HepG2 (cell line): ENCODE data around the gene ITPK1. TPM values are rescaled to one million over a fixed set of nuclear protein-coding genes. Genes with fewer than 3 reads are reported as not detected.
A peak's percentile ranks its signal among the peaks of the same experiment; 100 is the strongest.

Experiments used
- CBX5 ChIP-seq: sonication (generic); formaldehyde crosslinking; IDR thresholded peaks from 2 replicates; pipeline ENCODE4 v1.4.0; 2020; ENCODE audit warnings: missing genetic modification reagents, borderline replicate concordance
- CCAR2 ChIP-seq: fragments of 200-400 bp; formaldehyde crosslinking; optimal IDR thresholded peaks from 2 replicates; pipeline ENCODE3; 2018; ENCODE audit warnings: low read depth, mild to moderate bottlenecking, low read length, moderate library complexity
- E2F1 ChIP-seq: sonication (generic); formaldehyde crosslinking; IDR thresholded peaks from 2 replicates; pipeline ENCODE4 v1.5.0; 2020; ENCODE audit warnings: missing genetic modification reagents
- HES4 ChIP-seq: sonication (generic); formaldehyde crosslinking; IDR thresholded peaks from 2 replicates; pipeline ENCODE4 v1.9.0; 2021; ENCODE audit warnings: mild to moderate bottlenecking, missing genetic modification reagents, borderline replicate concordance
- HMGXB3 ChIP-seq: sonication (generic); formaldehyde crosslinking; IDR thresholded peaks from 2 replicates; pipeline ENCODE4 v1.4.0; 2020; ENCODE audit warnings: missing genetic modification reagents, borderline replicate concordance
- HOMEZ ChIP-seq: IDR thresholded peaks from 2 replicates; pipeline ENCODE4 v1.6.1; 2016; ENCODE audit warnings: low read depth
- KDM1A ChIP-seq: IDR thresholded peaks from 2 replicates; pipeline ENCODE4 v1.6.1; 2016; ENCODE audit warnings: missing compliant biosample characterization
- RFXAP ChIP-seq: sonication (generic); formaldehyde crosslinking; IDR thresholded peaks from 2 replicates; pipeline ENCODE4 v1.4.0; 2020; ENCODE audit warnings: missing genetic modification reagents, borderline replicate concordance
- TARDBP ChIP-seq: sonication (generic); formaldehyde crosslinking; IDR thresholded peaks from 2 replicates; pipeline ENCODE4 v1.8.0; 2022; ENCODE audit warnings: mild to moderate bottlenecking, missing genetic modification reagents
- TIGD3 ChIP-seq: sonication (generic); formaldehyde crosslinking; IDR thresholded peaks from 2 replicates; pipeline ENCODE4 v1.5.1; 2020; ENCODE audit warnings: mild to moderate bottlenecking, missing genetic modification reagents, borderline replicate concordance
- TP53 ChIP-seq: sonication (generic); formaldehyde crosslinking; conservative IDR thresholded peaks from 2 replicates; pipeline ENCODE4 v1.4.0; 2020; ENCODE audit warnings: missing genetic modification reagents
- ZBTB49 ChIP-seq: sonication (generic); formaldehyde crosslinking; IDR thresholded peaks from 2 replicates; pipeline ENCODE4 v1.4.0; 2020; ENCODE audit warnings: missing genetic modification reagents, borderline replicate concordance
- ZBTB7A ChIP-seq: sonication (generic); formaldehyde crosslinking; IDR thresholded peaks from 2 replicates; pipeline ENCODE4 v1.8.0; 2022; ENCODE audit warnings: mild to moderate bottlenecking, missing genetic modification reagents
- ZNF652 ChIP-seq: IDR thresholded peaks from 2 replicates; pipeline ENCODE4 v1.6.1; 2016; ENCODE audit warnings: low read depth, borderline replicate concordance
- ZNF740 ChIP-seq: sonication (generic); formaldehyde crosslinking; IDR thresholded peaks from 2 replicates; pipeline ENCODE4 v1.4.0; 2020; ENCODE audit warnings: missing genetic modification reagents
- polyA plus RNA-seq, 8 experiments: library from polyadenylated mRNA; depleted of rRNA in 3 of 8; stranded (reverse) in 7 of 8; unstranded in 1 of 8; fragments of >200 nt; fragmentation: Illumina TruSeq in 4 of 8; extraction: Trizol in 4 of 8; gene quantifications; 2 replicates each; pipeline versions ENCODE4 v1.2.1 to v1.2.3, GENCODE V29; 2011 to 2016; ENCODE audit warnings: low read depth in 4 of 8, missing spikeins in 1 of 8, mixed read lengths in 1 of 8; ENCODE audit not compliant: insufficient read depth in 1 of 8
- total RNA-seq, 5 experiments: library from RNA; depleted of rRNA; stranded (reverse); fragments of >200 nt; fragmentation: Illumina TruSeq; extraction: Trizol; gene quantifications; 2 replicates each; pipeline ENCODE4 v1.2.3, GENCODE V29; 2016; ENCODE audit warnings: low read depth in 1 of 5

The ITPK1 gene
- total and polyA plus RNA-seq, 2 of the 13 experiments (the other 11 are each of a cell fraction or from before 2014, with no cell fraction given) = 20.5 to 47.5 TPM

- TF ChIP-seq ZNF740 (CRISPR knock-in tag) (no peak), HMGXB3 (CRISPR knock-in tag) (peak; percentile 80), HES4 (CRISPR knock-in tag) (peak; percentile 72; the same call in 1 of the 2 replicates), KDM1A (CRISPR knock-in tag) (0 out of 2 replicates have a peak, but pooled peaks have one; percentile 27), TARDBP (CRISPR knock-in tag) (0 out of 2 replicates have a peak, but pooled peaks have one; percentile 23), TP53 (CRISPR knock-in tag) (no peak), CBX5 (CRISPR knock-in tag) (no peak), E2F1 (0 out of 2 replicates have a peak, but pooled peaks have one; percentile 34), TIGD3 (no peak), CCAR2 (no peak), HOMEZ (CRISPR knock-in tag) (peak; percentile 51; the same call in 1 of the 2 replicates), RFXAP (CRISPR knock-in tag) (peak; percentile 56; the same call in 1 of the 2 replicates), ZBTB7A (CRISPR knock-in tag) (0 out of 2 replicates have a peak, but pooled peaks have one; percentile 42), ZBTB49 (CRISPR knock-in tag) (0 out of 2 replicates have a peak, but pooled peaks have one; percentile 78), ZNF652 (no peak)
Measured at GRCh38 chr14:92914087-92914656, 201.6 kb downstream of the ITPK1 start (continued).
